ENCODE data around the gene ZNF680.
"Not testable (repeated sequence)": the region's sequence is repeated elsewhere in the genome, so short reads cannot be mapped to it uniquely, and the experiment has no call there.

The ZNF680 gene

GRCh38 chr7:64562626-64563278, at the start of gene ZNF680:
Gene ZNF680, minus strand, starts transcription at chr7:64563071. Its CDS starts 117 bp downstream, at chr7:64562954.
- peak; percentile 92 for DNase-seq

- DNase-seq: no peak
Measured at GRCh38 chr7:64612452-64612851, 49.6 kb upstream of the ZNF680 start.

- no peak for DNase-seq
Measured at GRCh38 chr7:64611717-64612116, 48.8 kb upstream of the ZNF680 start.

GRCh38 chr7:64610997-64611396, 48.1 kb upstream of the ZNF680 start:
- no peak for DNase-seq

- DNase-seq: no peak
Measured at GRCh38 chr7:64608116-64608910, 45.4 kb upstream of the ZNF680 start.

- no peak for DNase-seq
Measured at GRCh38 chr7:64606385-64606784, 43.5 kb upstream of the ZNF680 start.

- DNase-seq: no peak
Measured at GRCh38 chr7:64603271-64603670, 40.4 kb upstream of the ZNF680 start.

- DNase-seq: no peak
Measured at GRCh38 chr7:64602518-64602917, 39.6 kb upstream of the ZNF680 start.

GRCh38 chr7:64602086-64602485, 39.2 kb upstream of the ZNF680 start:
- no peak for DNase-seq

GRCh38 chr7:64599359-64599758, 36.5 kb upstream of the ZNF680 start:
- no peak for DNase-seq

- no peak for DNase-seq
Measured at GRCh38 chr7:64590971-64591370, 28.1 kb upstream of the ZNF680 start.

GRCh38 chr7:64581926-64582894, 19.3 kb upstream of the ZNF680 start:
- no peak for DNase-seq

GRCh38 chr7:64581391-64581790, 18.5 kb upstream of the ZNF680 start:
- DNase-seq: no peak

- DNase-seq: no peak
Measured at GRCh38 chr7:64574540-64575099, 11.7 kb upstream of the ZNF680 start.

- DNase-seq: not testable (repeated sequence)
Measured at GRCh38 chr7:64570284-64570605, 7.4 kb upstream of the ZNF680 start.

- not testable (repeated sequence) for DNase-seq
Measured at GRCh38 chr7:64569372-64570283, 6.8 kb upstream of the ZNF680 start.

GRCh38 chr7:64562256-64562625, 630 bp downstream of the ZNF680 start:
- DNase-seq: no peak

GRCh38 chr7:64559206-64559605, 3.7 kb downstream of the ZNF680 start:
- no peak for DNase-seq

- no peak for DNase-seq
Measured at GRCh38 chr7:64558781-64559180, 4.1 kb downstream of the ZNF680 start.

GRCh38 chr7:64558323-64558705, 4.6 kb downstream of the ZNF680 start:
- DNase-seq: no peak

GRCh38 chr7:64557601-64558322, 5.1 kb downstream of the ZNF680 start:
- DNase-seq: no peak
